Upper lobe of right lung (tissue), 1 donor: ENCODE results near the gene VPS11. TPM values are rescaled to one million over a fixed set of nuclear protein-coding genes. Genes with fewer than 3 reads are reported as not detected.

ENCODE experiments used
- ATAC-seq: fragments of 200-7000 bp; cut with Tn5 transposase; one replicate; pipeline ENCODE4 v1.9.1; 2020; ENCODE audit warnings: mild to moderate bottlenecking, moderate library complexity
- DNase-seq: peaks from one replicate; pipeline ENCODE4 v3.0.0-alpha.2; 2020
- H3K27ac ChIP-seq: fragments of 200-600 bp; one replicate; pipeline ENCODE4 v1.8.0; 2022
- H3K27me3 ChIP-seq: fragments of 200-600 bp; one replicate; pipeline ENCODE4 v1.8.0; 2022; ENCODE audit warnings: mild to moderate bottlenecking
- H3K36me3 ChIP-seq: fragments of 200-600 bp; one replicate; pipeline ENCODE4 v1.8.0; 2022
- H3K4me1 ChIP-seq: fragments of 200-600 bp; one replicate; pipeline ENCODE4 v1.8.0; 2022
- H3K4me3 ChIP-seq: fragments of 200-600 bp; one replicate; pipeline ENCODE4 v1.8.0; 2022; ENCODE audit warnings: mild to moderate bottlenecking
- H3K9me3 ChIP-seq: fragments of 200-600 bp; one replicate; pipeline ENCODE4 v1.8.0; 2022
- intact Hi-C: fragments of 100-400 bp; cut with DNase I; formaldehyde crosslinking; loops from one replicate; pipeline ENCODE4 v1.11.0; 2022
- total RNA-seq: library from RNA; stranded (reverse); fragmentation: NEBNext Ultra II Directional; extraction: Animal tissue kit (Norgen Biotek cat#: 25700); gene quantifications from one replicate; pipeline ENCODE4 v1.2.1, GENCODE V29; 2021
- TF ChIP-seq, protein P1 (sequence below): fragments of 200-600 bp; IDR thresholded peaks from one replicate; pipeline ENCODE4 v1.8.0; 2022; ENCODE audit warnings: antibody characterized with exemption
- donor health status: DM: no; HTN: yes; CAD: no; lungs with severe emphysema.

VPS11 gene
- total RNA-seq, 1 donor from 2014 or later = 41.5 TPM

DNA sequence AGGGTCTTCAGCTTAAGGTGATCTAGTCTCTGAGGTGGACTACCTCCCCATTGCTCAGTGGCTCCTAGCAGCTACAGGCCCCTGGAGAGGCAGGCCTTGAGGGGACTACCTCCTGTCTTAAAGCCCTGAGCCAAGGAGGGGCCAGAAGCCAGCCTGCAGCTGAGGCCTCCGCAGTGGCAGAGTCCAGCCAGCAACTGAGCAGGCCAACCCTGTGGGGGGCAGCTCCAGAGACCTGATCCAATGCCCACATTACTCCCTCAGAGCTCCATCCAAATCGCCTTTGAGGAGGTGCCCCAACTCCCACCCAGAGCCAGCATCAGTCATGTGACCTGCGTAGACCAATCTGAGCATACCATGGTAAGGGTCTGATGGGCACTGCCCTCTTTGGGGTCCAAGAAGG, 42.2 kb downstream of the VPS11 start:
- intact Hi-C loops = no loop called here
- Histone ChIP-seq H3K9me3 (no peaks in the 10 kb centered on the region), H3K27ac (no peak overlapping the region), H3K27me3 (no peaks in the 10 kb centered on the region), H3K36me3 (peaks cover 42% of the 10 kb centered on the region), H3K4me3 (no peak overlapping the region), H3K4me1 (peaks cover 22% of the 10 kb centered on the region)
- no peak for ATAC-seq
- no peak for DNase-seq
- TF ChIP-seq, protein P1, sequence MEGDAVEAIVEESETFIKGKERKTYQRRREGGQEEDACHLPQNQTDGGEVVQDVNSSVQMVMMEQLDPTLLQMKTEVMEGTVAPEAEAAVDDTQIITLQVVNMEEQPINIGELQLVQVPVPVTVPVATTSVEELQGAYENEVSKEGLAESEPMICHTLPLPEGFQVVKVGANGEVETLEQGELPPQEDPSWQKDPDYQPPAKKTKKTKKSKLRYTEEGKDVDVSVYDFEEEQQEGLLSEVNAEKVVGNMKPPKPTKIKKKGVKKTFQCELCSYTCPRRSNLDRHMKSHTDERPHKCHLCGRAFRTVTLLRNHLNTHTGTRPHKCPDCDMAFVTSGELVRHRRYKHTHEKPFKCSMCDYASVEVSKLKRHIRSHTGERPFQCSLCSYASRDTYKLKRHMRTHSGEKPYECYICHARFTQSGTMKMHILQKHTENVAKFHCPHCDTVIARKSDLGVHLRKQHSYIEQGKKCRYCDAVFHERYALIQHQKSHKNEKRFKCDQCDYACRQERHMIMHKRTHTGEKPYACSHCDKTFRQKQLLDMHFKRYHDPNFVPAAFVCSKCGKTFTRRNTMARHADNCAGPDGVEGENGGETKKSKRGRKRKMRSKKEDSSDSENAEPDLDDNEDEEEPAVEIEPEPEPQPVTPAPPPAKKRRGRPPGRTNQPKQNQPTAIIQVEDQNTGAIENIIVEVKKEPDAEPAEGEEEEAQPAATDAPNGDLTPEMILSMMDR = no peak

DNA sequence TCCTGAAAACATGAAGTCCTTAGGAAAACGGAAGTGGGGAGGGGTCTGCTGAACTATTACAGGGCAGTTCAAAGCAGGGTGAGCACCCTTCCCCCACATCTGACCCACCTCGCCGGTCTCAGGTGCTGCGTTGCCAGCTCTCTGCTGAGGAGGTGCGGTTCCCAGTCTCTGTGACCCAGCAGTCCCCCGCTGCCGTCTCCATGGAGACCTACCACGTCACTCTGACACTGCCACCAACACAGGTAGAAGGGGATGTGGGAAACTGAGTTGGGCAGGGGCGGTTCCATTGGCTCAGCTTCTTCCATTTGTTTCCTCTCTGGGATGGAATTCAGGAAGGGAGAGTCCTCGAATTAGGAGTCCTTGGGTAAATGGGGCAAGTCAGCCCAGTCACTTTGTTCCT, 42.8 kb downstream of the VPS11 start:
- Histone ChIP-seq H3K27ac (no peak overlapping the region), H3K4me1 (peaks cover 22% of the 10 kb centered on the region), H3K27me3 (no peaks in the 10 kb centered on the region), H3K4me3 (no peak overlapping the region), H3K9me3 (no peaks in the 10 kb centered on the region), H3K36me3 (peaks cover 42% of the 10 kb centered on the region)
- TF ChIP-seq, protein P1 = no peak
- no peak for ATAC-seq
- intact Hi-C loops = no loop called here
- DNase-seq = no peak

GRCh38 chr11:119111361-119111925, 43.8 kb downstream of the VPS11 start:
- intact Hi-C loops = no loop called here
- TF ChIP-seq, protein P1 = no peak
- DNase-seq (no peak), ATAC-seq (no peak)
- Histone ChIP-seq H3K36me3 (peaks cover 51% of the 10 kb centered on the region), H3K27ac (no peak overlapping the region), H3K4me1 (peaks cover 19% of the 10 kb centered on the region), H3K27me3 (no peaks in the 10 kb centered on the region), H3K4me3 (no peak overlapping the region), H3K9me3 (no peaks in the 10 kb centered on the region)

- H3K9me3 ChIP-seq = no peaks in the 10 kb centered on the region
- peaks cover 14% of the 10 kb centered on the region for H3K4me1 ChIP-seq
- H3K27me3 ChIP-seq = no peaks in the 10 kb centered on the region
- no peak overlapping the region for H3K4me3 ChIP-seq
- TF ChIP-seq, protein P1 = no peak
- DNase-seq (no peak), ATAC-seq (no peak)
- intact Hi-C loops = no loop called here
- no peak overlapping the region for H3K27ac ChIP-seq
- H3K36me3 ChIP-seq = peaks cover 55% of the 10 kb centered on the region
These were observed 44.8 kb downstream of the VPS11 start for GRCh38 chr11:119112314-119113020.

- Histone ChIP-seq H3K9me3 (no peaks in the 10 kb centered on the region), H3K4me3 (no peak overlapping the region), H3K27ac (no peak overlapping the region), H3K36me3 (peaks cover 55% of the 10 kb centered on the region), H3K4me1 (peaks cover 8% of the 10 kb centered on the region), H3K27me3 (no peaks in the 10 kb centered on the region)
- intact Hi-C loops = no loop called here
- DNase-seq = no peak
- ATAC-seq = no peak
- TF ChIP-seq, protein P1 = no peak
These were observed 46.1 kb downstream of the VPS11 start for GRCh38 chr11:119113716-119114115.
